K562 (cell line): ENCODE results near the gene CHRNA9. TPM values are rescaled to one million over a fixed set of nuclear protein-coding genes. Genes with fewer than 3 reads are reported as not detected.

Experiments used
- CHD7 ChIP-seq: fragments of 200-600 bp; sonication (generic); IDR thresholded peaks from one replicate; pipeline ENCODE4 v1.6.1; 2012; ENCODE audit warnings: mild to moderate bottlenecking, low read depth, low read length, inconsistent platforms
- CREM ChIP-seq: IDR thresholded peaks from 2 replicates; pipeline ENCODE4 v1.6.1; 2014; ENCODE audit warnings: antibody characterized with exemption, low read depth
- EP300 ChIP-seq: IDR thresholded peaks from 2 replicates; pipeline ENCODE4 v1.6.1; 2012; ENCODE audit warnings: low read length, improper control_type of control experiment
- FOXK2 ChIP-seq, 2 experiments: fragments of 450-650 bp; IDR thresholded peaks in 1 of 2; conservative IDR thresholded peaks in 1 of 2; 2 replicates each; pipeline ENCODE4 v1.6.1; 2016; ENCODE audit warnings: low read depth in 2 of 2, mild to moderate bottlenecking in 1 of 2
- HMGN3 ChIP-seq: IDR thresholded peaks from 2 replicates; pipeline ENCODE4 v1.6.1; 2011; ENCODE audit warnings: borderline replicate concordance, low read depth, mild to moderate bottlenecking, mixed read lengths, low read length; ENCODE audit not compliant: insufficient read length; ENCODE audit errors: extremely low read depth
- IRF2 ChIP-seq: sonication (generic); formaldehyde crosslinking; IDR thresholded peaks from 2 replicates; pipeline ENCODE4 v1.8.1; 2022; ENCODE audit warnings: mild to moderate bottlenecking, missing genetic modification reagents
- RBM17 ChIP-seq: fragments of 200-400 bp; formaldehyde crosslinking; IDR thresholded peaks from 2 replicates; pipeline ENCODE4 v1.6.1; 2017; ENCODE audit warnings: low read depth, mild to moderate bottlenecking, low read length, borderline replicate concordance
- TCFL5 ChIP-seq: fragments of 250-450 bp; sonication (Bioruptor Pico); conservative IDR thresholded peaks from 2 replicates; pipeline ENCODE4 v1.6.1; 2021; ENCODE audit warnings: mild to moderate bottlenecking, moderate library complexity, matching md5 sums
- TEAD1 ChIP-seq, 2 experiments: fragments of 450-650 bp in 1 of 2; sonication (generic) in 1 of 2; formaldehyde crosslinking; IDR thresholded peaks; 2 replicates each; pipeline versions ENCODE4 v1.4.0 to v1.8.0; 2020 to 2022; ENCODE audit warnings: mild to moderate bottlenecking in 2 of 2, missing genetic modification reagents in 1 of 2
- TFAM ChIP-seq: fragments of 250-450 bp; sonication (Bioruptor Pico); conservative IDR thresholded peaks from 2 replicates; pipeline ENCODE4 v1.5.0; 2021; ENCODE audit warnings: mild to moderate bottlenecking, moderate library complexity
- ZFX ChIP-seq: sonication (generic); formaldehyde crosslinking; IDR thresholded peaks from 2 replicates; pipeline ENCODE4 v1.8.0; 2022; ENCODE audit warnings: mild to moderate bottlenecking, missing genetic modification reagents, moderate library complexity
- ZNF551 ChIP-seq: fragments of 250-450 bp; sonication (Bioruptor Pico); IDR thresholded peaks from 2 replicates; pipeline ENCODE4 v1.5.0; 2021; ENCODE audit warnings: mild to moderate bottlenecking, moderate library complexity
- polyA plus RNA-seq, 8 experiments: library from polyadenylated mRNA; depleted of rRNA in 4 of 8; stranded (reverse) in 5 of 8; unstranded in 3 of 8; fragments of >200 nt; fragmentation: Nextera tagmentation in 2 of 8; fragmentation: Illumina TruSeq in 1 of 8; extraction: Ambion mirVana in 2 of 8; extraction: Trizol in 1 of 8; gene quantifications; 2 replicates each; pipeline versions ENCODE4 v1.2.1 to v1.2.3, GENCODE V29; 2011 to 2014; ENCODE audit warnings: inconsistent platforms in 1 of 8, missing spikeins in 1 of 8
- total RNA-seq, 7 experiments: library from RNA; depleted of rRNA in 6 of 7; stranded (reverse); fragments of >200 nt in 6 of 7; fragmentation: Illumina TruSeq in 2 of 7; extraction: Trizol in 2 of 7; gene quantifications; 2 replicates each; pipeline versions ENCODE4 v1.2.1 to v1.2.3, GENCODE V29; 2011 to 2021; ENCODE audit warnings: low replicate concordance in 1 of 7
- TF ChIP-seq, protein P1 (sequence below): fragments of 450-650 bp; conservative IDR thresholded peaks from 2 replicates; pipeline ENCODE4 v1.6.1; 2016; ENCODE audit warnings: missing genetic modification characterization, low read depth, mild to moderate bottlenecking, missing compliant biosample characterization, moderate library complexity
- TF ChIP-seq, protein P2 (sequence below): IDR thresholded peaks from 2 replicates; pipeline ENCODE4 v1.6.1; 2012; ENCODE audit warnings: low read depth, low read length, improper control_type of control experiment, borderline replicate concordance

The CHRNA9 gene
- total and polyA plus RNA-seq, 9 of the 15 experiments (the other 6 are each of a cell fraction or from before 2014, with no cell fraction given): not detected

DNA sequence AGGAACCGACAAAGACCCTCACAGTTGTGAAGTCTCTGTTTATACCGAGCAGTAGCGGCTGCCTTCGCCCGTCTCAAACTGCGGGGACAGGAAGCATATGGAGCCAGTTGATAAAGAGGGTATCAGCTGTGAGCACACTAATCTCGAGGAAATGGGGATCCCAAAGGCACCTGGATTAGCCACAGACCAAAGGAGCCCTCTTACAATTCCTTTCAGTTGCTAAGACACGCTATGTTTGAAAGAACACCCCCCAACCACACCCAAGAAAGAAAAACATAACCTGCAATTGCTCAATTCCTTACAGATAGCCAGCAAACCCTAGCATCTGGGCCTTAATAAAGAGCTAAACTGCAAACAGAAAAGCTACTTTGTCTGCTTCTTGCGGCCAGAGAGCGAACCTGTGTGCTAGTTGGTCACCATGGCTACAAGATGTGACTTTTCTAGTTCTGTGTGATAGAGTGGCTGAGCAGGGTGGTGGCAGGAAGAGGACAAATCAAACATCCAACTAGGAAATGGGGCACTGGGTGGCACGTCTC lies 23.3 kb upstream of the CHRNA9 start (continued):
- no peak for TF ChIP-seq TFAM
- TF ChIP-seq EP300: peak; percentile 92
- TF ChIP-seq FOXK2 (conservative IDR thresholded peaks at IDR 0.05 in 1 of 2, IDR thresholded peaks at IDR 0.05 in 1 of 2; ENCODE audit: low read depth in 2 of 2): 0 out of 4 replicates have a peak, but pooled peaks of 1 of the 2 experiments have one; percentile 20
- TF ChIP-seq TCFL5 (CRISPR knock-in tag): no peak; the same call in 1 of the 2 replicates
- TF ChIP-seq IRF2 (CRISPR knock-in tag): no peak
- no peak for TF ChIP-seq ZNF551 (CRISPR knock-in tag)
- TF ChIP-seq RBM17: no peak
- TF ChIP-seq ZFX (CRISPR knock-in tag): peak; percentile 66
- peak; percentile 68 for TF ChIP-seq HMGN3
- TF ChIP-seq, protein P1, sequence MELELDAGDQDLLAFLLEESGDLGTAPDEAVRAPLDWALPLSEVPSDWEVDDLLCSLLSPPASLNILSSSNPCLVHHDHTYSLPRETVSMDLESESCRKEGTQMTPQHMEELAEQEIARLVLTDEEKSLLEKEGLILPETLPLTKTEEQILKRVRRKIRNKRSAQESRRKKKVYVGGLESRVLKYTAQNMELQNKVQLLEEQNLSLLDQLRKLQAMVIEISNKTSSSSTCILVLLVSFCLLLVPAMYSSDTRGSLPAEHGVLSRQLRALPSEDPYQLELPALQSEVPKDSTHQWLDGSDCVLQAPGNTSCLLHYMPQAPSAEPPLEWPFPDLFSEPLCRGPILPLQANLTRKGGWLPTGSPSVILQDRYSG (tag): no peak
- TF ChIP-seq TEAD1 (CRISPR knock-in tag; IDR thresholded peaks at IDR 0.05): peak in 1 of 2 experiments; percentile 14; a peak in 1 of 4 replicates
- TF ChIP-seq CHD7: no peak
- TF ChIP-seq CREM: peak; percentile 29; the same call in 1 of the 2 replicates
- TF ChIP-seq, protein P2, sequence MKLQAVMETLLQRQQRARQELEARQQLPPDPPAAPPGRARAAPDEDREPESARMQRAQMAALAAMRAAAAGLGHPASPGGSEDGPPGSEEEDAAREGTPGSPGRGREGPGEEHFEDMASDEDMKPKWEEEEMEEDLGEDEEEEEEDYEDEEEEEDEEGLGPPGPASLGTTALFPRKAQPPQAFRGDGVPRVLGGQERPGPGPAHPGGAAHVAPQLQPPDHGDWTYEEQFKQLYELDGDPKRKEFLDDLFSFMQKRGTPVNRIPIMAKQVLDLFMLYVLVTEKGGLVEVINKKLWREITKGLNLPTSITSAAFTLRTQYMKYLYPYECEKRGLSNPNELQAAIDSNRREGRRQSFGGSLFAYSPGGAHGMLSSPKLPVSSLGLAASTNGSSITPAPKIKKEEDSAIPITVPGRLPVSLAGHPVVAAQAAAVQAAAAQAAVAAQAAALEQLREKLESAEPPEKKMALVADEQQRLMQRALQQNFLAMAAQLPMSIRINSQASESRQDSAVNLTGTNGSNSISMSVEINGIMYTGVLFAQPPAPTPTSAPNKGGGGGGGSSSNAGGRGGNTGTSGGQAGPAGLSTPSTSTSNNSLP: no peak
